Endothelial cell of umbilical vein (primary cell): ENCODE data around the gene RNU5D-1. TPM values are rescaled to one million over a fixed set of nuclear protein-coding genes. Genes with fewer than 3 reads are reported as not detected.

Experiments
- BruUV-seq: library from RNA; stranded (reverse); fragments of 400-500 nt; replicated peaks from 2 replicates; lab custom pipeline; 2021; lab: Mats Ljungman, UMichigan
- CTCF ChIA-PET: fragments of 300-600, 350-600 bp; sonication (Branson Sonifier 250); formaldehyde crosslinking; loops from one replicate; lab custom pipeline; 2021; ENCODE audit warnings: antibody characterized with exemption, inconsistent platforms; lab: Charles Lee
- POLR2A ChIA-PET: fragments of 300-600, 350-600 bp; sonication (Branson Sonifier 250); formaldehyde crosslinking; loops from one replicate; lab custom pipeline; 2021; ENCODE audit warnings: antibody characterized with exemption, inconsistent platforms; lab: Charles Lee
- DNase-seq: peaks from one replicate; pipeline ENCODE4 v3.0.0-alpha.2; 2011; ENCODE audit warnings: low read depth, low spot score
- FAIRE-seq: peaks from 2 replicates; lab custom pipeline; 2011; peaks lifted over from hg19 to GRCh38; lab: Jason Lieb, UNC
- H2AFZ ChIP-seq: 2 replicates; pipeline ENCODE4 v1.6.0; 2012; ENCODE audit warnings: low read depth, low read length, control low read depth, inconsistent platforms
- H3K27ac ChIP-seq: 2 replicates; pipeline ENCODE4 v1.5.1; 2011; ENCODE audit warnings: low read depth, mild to moderate bottlenecking, control low read depth, low read length, moderate library complexity; ENCODE audit not compliant: insufficient read depth
- H3K27me3 ChIP-seq, 2 experiments: 2 replicates each; pipeline versions ENCODE4 v1.6.0 to v1.6.1; 2011; ENCODE audit warnings: low read length in 2 of 2, mixed read lengths in 1 of 2; ENCODE audit not compliant: control insufficient read depth in 2 of 2, insufficient read depth in 2 of 2
- H3K36me3 ChIP-seq, 2 experiments: 2 replicates in 1 of 2; 3 replicates in 1 of 2; pipeline ENCODE4 v1.5.1; 2011; ENCODE audit warnings: low read length in 2 of 2, mild to moderate bottlenecking in 1 of 2, moderate library complexity in 1 of 2; ENCODE audit not compliant: control insufficient read depth in 2 of 2, insufficient read depth in 2 of 2; ENCODE audit errors: extremely low read depth in 1 of 2
- H3K4me1 ChIP-seq: 3 replicates; pipeline ENCODE4 v1.5.1; 2011; ENCODE audit warnings: mild to moderate bottlenecking, low read length; ENCODE audit not compliant: control insufficient read depth, insufficient read depth; ENCODE audit errors: extremely low read depth
- H3K4me2 ChIP-seq: 2 replicates; pipeline ENCODE4 v1.6.1; 2011; ENCODE audit warnings: low read length, control low read depth, mixed read lengths; ENCODE audit not compliant: insufficient read depth
- H3K4me3 ChIP-seq, 3 experiments: fragments of 200-600 bp in 1 of 3; sonication (generic), shearing (Covaris generic) in 1 of 3; replicated peaks in 1 of 3; 2 replicates each; pipeline ENCODE4 v1.5.1; 2011 to 2016; ENCODE audit warnings: control low read depth in 3 of 3, low read length in 3 of 3, mild to moderate bottlenecking in 2 of 3, inconsistent platforms in 1 of 3, low read depth in 1 of 3, moderate library complexity in 1 of 3; ENCODE audit not compliant: insufficient read depth in 1 of 3
- H3K79me2 ChIP-seq: 2 replicates; pipeline ENCODE4 v1.6.0; 2012; ENCODE audit warnings: low read length, inconsistent platforms; ENCODE audit not compliant: control insufficient read depth, insufficient read depth
- H3K9ac ChIP-seq: replicated peaks from 2 replicates; pipeline ENCODE3; 2011; ENCODE audit warnings: low read length, control low read depth; ENCODE audit not compliant: insufficient read depth; ENCODE audit errors: extremely low read depth
- H3K9me1 ChIP-seq: replicated peaks from 3 replicates; pipeline ENCODE4 v1.6.0; 2011; ENCODE audit warnings: mild to moderate bottlenecking, low read length; ENCODE audit not compliant: control insufficient read depth, insufficient read depth; ENCODE audit errors: extremely low read depth
- H3K9me3 ChIP-seq: replicated peaks from 2 replicates; pipeline ENCODE4 v1.5.1; 2012; ENCODE audit warnings: low read length, inconsistent platforms; ENCODE audit not compliant: control insufficient read depth, insufficient read depth
- H4K20me1 ChIP-seq: replicated peaks from 2 replicates; pipeline ENCODE3; 2011; ENCODE audit warnings: mild to moderate bottlenecking, low read length; ENCODE audit not compliant: control insufficient read depth, insufficient read depth; ENCODE audit errors: extremely low read depth
- CTCF ChIP-seq, 2 donors: IDR thresholded peaks; 1 replicate in 1 of 2; 2 replicates in 1 of 2; pipeline ENCODE4 v1.5.1; 2011; ENCODE audit warnings: low read length in 2 of 2, mild to moderate bottlenecking in 2 of 2, moderate library complexity in 2 of 2, control low read depth in 1 of 2, inconsistent platforms in 1 of 2, low read depth in 1 of 2; ENCODE audit not compliant: insufficient read depth in 1 of 2; ENCODE audit errors: extremely low read depth in 1 of 2
- GATA2 ChIP-seq: IDR thresholded peaks from 2 replicates; pipeline ENCODE4 v1.7.0; 2011; ENCODE audit warnings: low read depth, mild to moderate bottlenecking, moderate library complexity, mixed read lengths, low read length; ENCODE audit not compliant: insufficient read length, insufficient read depth
- MAX ChIP-seq: IDR thresholded peaks from 2 replicates; pipeline ENCODE4 v1.6.1; 2011; ENCODE audit not compliant: insufficient read depth, insufficient read length
- POLR2AphosphoS5 ChIP-seq: IDR thresholded peaks from 2 replicates; pipeline ENCODE4 v1.6.1; 2012; ENCODE audit warnings: low read depth, mild to moderate bottlenecking, control low read depth, low read length, moderate library complexity; ENCODE audit not compliant: insufficient read depth
- dilution Hi-C: fragments of 300-500 bp; cut with MboI; formaldehyde crosslinking; loops from one replicate; pipeline ENCODE4 v1.15.0; 2019; ENCODE audit warnings: low sequenced_read_pairs; ENCODE audit not compliant: extremely low pct_ligation_motif_present
- intact Hi-C: fragments of 100-400 bp; cut with micrococcal nuclease; formaldehyde crosslinking; loops from one replicate; pipeline ENCODE4 v1.10.0; 2022
- polyA plus RNA-seq, 4 experiments: library from polyadenylated mRNA; depleted of rRNA in 3 of 4; stranded (reverse) in 3 of 4; unstranded in 1 of 4; fragments of >200 nt; gene quantifications; 2 replicates each; pipeline versions ENCODE4 v1.2.1 to v1.2.3, GENCODE V29; 2011 to 2012; ENCODE audit warnings: missing spikeins in 1 of 4
- total RNA-seq: library from RNA; stranded (reverse); gene quantifications from 2 replicates; pipeline ENCODE4 v1.2.3, GENCODE V29; 2021

Gene RNU5D-1
- total and polyA plus RNA-seq, 2 donors (not counting 3 experiments of a cell fraction or from before 2014, with no cell fraction given), result not detected

GRCh38 chr1:44776730-44777068 is 45.7 kb upstream of the RNU5D-1 start:
- ChIA-PET CTCF (interaction anchor here (2.1 kb wide), 1 partner anchor 24 kb away, joined by 8 read pairs; the partner anchor contains the start of gene PLK3), POLR2A (interaction anchor here (0.6 to 2.9 kb wide), 5 partner anchors 10 to 961 kb away, joined by 3 to 15 read pairs (median 4); partner anchors contain the start of gene PLK3)
- H3K4me3 ChIP-seq, result peak overlapping the region; percentile 42 to 93 (median 88)
- no peaks in the 10 kb centered on the region for H3K9me3 ChIP-seq
- no peaks in the 10 kb centered on the region for H3K27me3 ChIP-seq
- no peak overlapping the region for H2AFZ ChIP-seq
- peaks cover 17 to 22% of the 10 kb centered on the region in 2 experiments for H3K36me3 ChIP-seq
- intact Hi-C loops (no loop called here), dilution Hi-C loops (no loop called here)
- no peak for TF ChIP-seq MAX
- TF ChIP-seq GATA2, result no peak
- TF ChIP-seq POLR2AphosphoS5, result peak; percentile 14
- TF ChIP-seq CTCF (IDR thresholded peaks at IDR 0.05; ENCODE audit: extremely low read depth in 1 of 2, insufficient read depth in 1 of 2, low read depth in 1 of 2, low read length in 2 of 2), result no peak
- H4K20me1 ChIP-seq, result no peaks in the 10 kb centered on the region
- no peak overlapping the region for H3K27ac ChIP-seq
- H3K9me1 ChIP-seq, result no peaks in the 10 kb centered on the region
- FAIRE-seq (no peak), DNase-seq (no peak)
- no TSS peak for BruUV-seq
- peaks cover 16% of the 10 kb centered on the region for H3K4me1 ChIP-seq
- H3K79me2 ChIP-seq, result peaks cover 40% of the 10 kb centered on the region
- H3K9ac ChIP-seq, result peak overlapping the region; percentile 96
- H3K4me2 ChIP-seq, result peak overlapping the region; percentile 75
